GM21528 (cell line): ENCODE results near the gene GRIK4.

Experiments
- ATAC-seq: cut with Tn5 transposase; IDR thresholded peaks from one replicate; pipeline ENCODE4 v1.9.1; 2021; ENCODE audit warnings: mild to moderate bottlenecking, moderate library complexity; ENCODE audit not compliant: unreplicated experiment, low FRiP score

Gene GRIK4

GRCh38 chr11:120819003-120819402, 307.5 kb downstream of the GRIK4 start:
- ATAC-seq, result no peak

DNA sequence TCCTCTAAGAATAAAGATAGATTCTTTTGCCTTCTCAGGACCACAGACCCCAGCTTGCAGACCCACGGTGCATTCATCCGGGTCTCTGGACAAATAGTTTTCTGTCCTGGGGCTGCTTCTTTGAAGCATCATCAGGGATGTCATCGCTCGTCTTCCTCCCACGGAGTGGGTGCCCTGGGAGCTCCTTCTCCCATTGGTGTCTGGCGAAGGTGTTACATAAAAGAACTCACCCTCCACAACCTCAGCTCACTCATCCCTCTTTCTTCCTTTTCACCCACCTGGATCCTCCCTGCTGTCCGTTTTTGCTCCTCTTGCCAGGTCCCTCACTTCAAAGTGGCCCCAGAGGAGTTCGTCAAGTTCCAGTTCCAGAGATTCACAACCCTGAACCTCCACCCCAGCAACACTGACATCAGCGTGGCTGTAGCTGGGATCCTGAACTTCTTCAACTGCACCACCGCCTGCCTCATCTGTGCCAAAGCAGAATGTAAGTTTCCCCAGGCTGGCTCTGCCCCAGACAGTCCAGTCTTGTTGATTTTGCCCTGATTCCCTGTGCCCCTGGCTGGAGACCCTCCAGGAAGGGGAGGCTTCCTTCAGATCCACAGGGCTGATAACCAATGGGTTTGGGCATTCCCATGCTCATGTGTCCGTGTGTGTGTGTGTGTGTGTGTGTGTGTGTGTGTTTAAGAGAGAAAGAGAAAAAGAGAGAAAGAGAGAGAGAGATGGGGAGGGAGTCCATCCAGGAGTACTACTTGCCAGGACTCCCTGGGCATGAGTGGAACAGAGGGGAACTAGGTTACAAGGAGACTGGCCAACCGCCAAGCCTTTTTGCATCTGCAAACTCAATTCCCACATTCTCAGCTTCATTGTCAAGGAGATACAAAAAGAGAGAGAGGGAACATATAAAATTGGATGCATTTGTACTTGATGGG, 308.2 kb downstream of the GRIK4 start:
- no peak for ATAC-seq

GRCh38 chr11:120823159-120823558, 311.6 kb downstream of the GRIK4 start:
- no peak for ATAC-seq

- ATAC-seq, result no peak
Measured at GRCh38 chr11:120824242-120824641, 312.7 kb downstream of the GRIK4 start.

- no peak for ATAC-seq
Measured at GRCh38 chr11:120827198-120827597, 315.6 kb downstream of the GRIK4 start.

DNA sequence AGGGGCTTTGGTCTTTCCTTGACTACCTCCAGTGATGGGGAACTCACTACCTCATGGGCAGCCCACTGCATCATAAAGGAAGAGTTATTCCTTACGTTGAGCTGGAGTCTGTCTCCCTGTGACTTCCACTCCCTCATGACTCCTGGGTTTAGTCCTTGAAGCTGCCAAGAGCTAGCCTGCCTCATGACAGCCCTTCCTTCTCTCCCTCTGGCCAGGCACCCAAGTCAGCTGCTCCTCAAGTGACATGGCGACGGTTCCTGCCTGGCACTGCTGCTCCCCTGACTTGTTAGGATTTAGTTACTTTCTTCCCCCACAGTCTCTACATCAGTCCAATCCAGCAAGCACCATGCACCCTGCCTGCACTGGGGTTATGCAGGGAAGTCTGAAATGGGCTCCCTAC, 316.3 kb downstream of the GRIK4 start:
- ATAC-seq, result no peak

DNA sequence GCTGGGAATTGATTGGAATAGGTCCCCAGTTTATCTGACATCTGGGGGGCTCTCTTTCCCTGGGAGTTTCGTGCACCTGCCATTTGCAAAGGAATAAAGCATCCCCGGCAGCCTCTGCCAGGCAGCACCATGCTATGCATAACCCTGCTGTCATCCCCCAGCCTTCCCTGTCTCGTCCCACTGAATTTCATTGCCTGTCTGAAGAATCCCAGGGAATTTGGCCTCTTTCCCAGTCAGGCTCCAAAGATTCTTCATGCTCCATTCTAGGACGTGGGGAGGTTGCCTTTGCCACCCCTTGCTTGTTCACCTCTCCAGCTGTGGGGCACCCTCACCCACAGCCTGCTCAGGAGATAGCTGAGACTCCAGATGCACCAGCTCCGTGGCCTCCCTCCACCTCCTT, 317.3 kb downstream of the GRIK4 start:
- no peak for ATAC-seq

GRCh38 chr11:120830085-120830620, 318.6 kb downstream of the GRIK4 start:
- ATAC-seq, result no peak

DNA sequence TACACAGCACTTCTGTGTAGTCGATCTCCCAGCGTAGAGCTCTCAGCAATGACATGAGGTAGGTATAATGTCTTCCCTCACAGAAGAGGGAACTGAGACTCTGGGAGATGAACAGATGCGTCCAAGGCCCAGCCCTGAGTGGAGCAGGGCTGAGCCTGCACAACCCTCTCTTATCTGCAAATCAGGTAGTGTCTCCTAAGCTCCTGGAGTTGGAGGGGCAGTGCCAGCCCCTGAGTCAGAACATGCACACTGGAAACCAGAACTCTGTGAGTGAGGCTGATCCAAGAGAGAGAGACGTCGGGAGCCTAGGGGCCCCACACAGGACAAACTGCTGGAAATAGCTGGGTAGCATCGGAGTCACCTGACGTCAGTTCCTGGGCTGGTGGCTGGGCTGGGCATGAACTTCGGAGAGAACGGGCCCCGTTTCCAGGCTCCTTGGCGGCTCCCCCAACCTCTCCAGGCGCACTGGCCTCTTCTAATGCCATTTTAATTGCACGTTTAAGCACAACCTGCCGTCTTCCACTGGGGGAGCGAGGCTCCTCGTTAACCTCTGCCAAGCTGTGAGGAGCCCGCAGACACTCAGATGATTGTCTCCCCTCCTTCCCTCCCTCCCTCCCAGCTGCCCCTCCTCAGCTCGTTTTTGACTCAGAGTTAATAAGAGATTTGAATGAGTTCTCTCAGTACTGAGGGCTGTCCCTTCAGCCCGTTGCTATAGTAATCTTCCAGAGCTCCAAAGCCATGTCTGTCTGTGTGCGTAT, 321.1 kb downstream of the GRIK4 start:
- ATAC-seq, result no peak

GRCh38 chr11:120834686-120835210, 323.2 kb downstream of the GRIK4 start:
- no peak for ATAC-seq

- peak; percentile 86 for ATAC-seq
Measured at GRCh38 chr11:120835601-120836228, 324.2 kb downstream of the GRIK4 start.

DNA sequence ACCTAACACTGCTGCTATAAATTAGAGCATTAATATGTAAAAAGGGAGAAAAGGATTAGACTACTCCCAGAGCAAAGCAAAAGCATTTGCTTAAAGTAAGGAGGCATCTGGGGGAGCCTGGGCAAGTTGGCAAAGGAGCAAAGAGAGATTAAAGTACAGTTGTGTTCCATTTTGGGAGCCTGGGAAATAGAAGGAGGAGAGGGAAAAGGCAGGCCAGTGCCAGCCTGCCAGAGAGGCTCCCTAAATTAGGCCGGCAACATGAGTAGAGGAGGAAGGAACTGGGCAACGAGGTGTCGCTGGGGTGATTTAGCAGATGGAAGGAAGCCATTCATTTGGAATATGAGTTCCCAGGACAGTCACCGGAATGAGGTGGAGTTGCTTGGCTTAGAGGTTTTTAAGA, 326.1 kb downstream of the GRIK4 start:
- no peak for ATAC-seq

- no peak for ATAC-seq
Measured at GRCh38 chr11:120839201-120839600, 327.7 kb downstream of the GRIK4 start.

- ATAC-seq, result no peak
Measured at GRCh38 chr11:120839846-120840402, 328.4 kb downstream of the GRIK4 start.

GRCh38 chr11:120840661-120841060, 329.1 kb downstream of the GRIK4 start:
- no peak for ATAC-seq

DNA sequence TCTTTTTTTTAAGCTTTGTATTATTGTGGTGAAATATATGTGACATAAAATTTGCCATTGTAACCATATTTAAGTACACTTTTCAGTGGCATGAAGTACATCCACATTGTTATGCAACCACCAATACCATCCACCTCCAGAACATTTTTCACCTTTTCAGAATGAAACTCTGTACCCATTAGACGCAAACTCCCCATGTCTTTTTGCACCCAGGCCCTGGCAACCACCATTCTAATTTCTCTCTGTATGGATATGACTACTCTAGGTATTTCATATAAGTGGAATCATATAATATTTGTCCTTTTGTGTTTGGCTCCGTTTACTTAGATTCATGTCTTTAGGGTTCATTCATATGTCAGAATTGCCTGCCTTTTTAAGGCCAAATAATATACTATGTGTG, 329.5 kb downstream of the GRIK4 start:
- ATAC-seq, result no peak

- ATAC-seq, result no peak
Measured at GRCh38 chr11:120842195-120842594, 330.6 kb downstream of the GRIK4 start.

GRCh38 chr11:120853435-120853834, 341.9 kb downstream of the GRIK4 start:
- no peak for ATAC-seq

GRCh38 chr11:120854988-120855387, 343.4 kb downstream of the GRIK4 start:
- no peak for ATAC-seq

DNA sequence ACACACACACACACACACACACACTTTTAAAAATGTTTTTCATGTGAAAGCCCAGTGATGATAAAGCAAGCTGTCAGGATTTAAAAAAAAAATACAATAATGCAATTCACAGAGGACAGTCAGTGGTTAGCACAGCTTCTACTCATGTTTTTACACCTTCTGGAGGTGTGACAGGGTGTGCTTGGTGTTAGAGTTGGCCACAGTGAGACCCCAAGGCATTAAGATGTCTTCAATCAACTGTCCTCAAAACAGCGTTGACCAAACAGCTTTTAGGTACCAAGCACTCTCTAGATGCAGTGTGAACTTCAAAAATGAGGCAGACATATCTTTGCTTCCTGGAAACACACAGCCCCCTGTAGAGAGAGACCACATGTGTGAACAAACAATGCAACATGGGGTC, 346.0 kb downstream of the GRIK4 start:
- no peak for ATAC-seq
